ENCODE measurements around the gene RYR2.

The RYR2 gene

GRCh38 chr1:237103021-237103420 is 61.0 kb downstream of the RYR2 start:
- Histone ChIP-seq H4K20me1 (ENCODE audit: insufficient read depth, low read length) (no peaks in the 10 kb centered on the region), H3K9me3 (ENCODE audit: insufficient read depth, low read length) (no peaks in the 10 kb centered on the region), H3K4me3 (ENCODE audit: low read length) (no peak overlapping the region), H3K4me1 (ENCODE audit: low read length) (peaks cover 13% of the 10 kb centered on the region), H3K36me3 (replicated peaks; ENCODE audit: low read depth, low read length) (no peaks in the 10 kb centered on the region), H3K79me2 (ENCODE audit: low read length) (no peaks in the 10 kb centered on the region), H2AFZ (ENCODE audit: low read depth, low read length) (no peak overlapping the region), H3K4me2 (ENCODE audit: low read length) (no peak overlapping the region), H3K27ac (ENCODE audit: low read length) (no peak overlapping the region), H3K9ac (ENCODE audit: low read length) (no peak overlapping the region), H3K27me3 (ENCODE audit: low read depth, low read length) (peaks cover 4% of the 10 kb centered on the region; the same call in 1 of the 2 replicates)
- TF ChIP-seq EZH2phosphoT487 (IDR thresholded peaks at IDR 0.05; ENCODE audit: low read depth) (no peak), CTCF (IDR thresholded peaks at IDR 0.05; ENCODE audit: low read depth, low read length) (no peak)

GRCh38 chr1:237104096-237104495 is 62.1 kb downstream of the RYR2 start:
- no peaks in the 10 kb centered on the region for H3K36me3 ChIP-seq (replicated peaks; ENCODE audit: low read depth, low read length)
- no peaks in the 10 kb centered on the region for H3K9me3 ChIP-seq (ENCODE audit: insufficient read depth, low read length)

GRCh38 chr1:237105826-237106225 is 63.8 kb downstream of the RYR2 start:
- no peak for TF ChIP-seq EZH2phosphoT487 (IDR thresholded peaks at IDR 0.05; ENCODE audit: low read depth)
- no peak for TF ChIP-seq CTCF (IDR thresholded peaks at IDR 0.05; ENCODE audit: low read depth, low read length)
- Histone ChIP-seq H3K9ac (ENCODE audit: low read length) (no peak overlapping the region), H2AFZ (ENCODE audit: low read depth, low read length) (no peak overlapping the region), H3K79me2 (ENCODE audit: low read length) (no peaks in the 10 kb centered on the region), H3K27me3 (ENCODE audit: low read depth, low read length) (peaks cover 4% of the 10 kb centered on the region; the same call in 1 of the 2 replicates), H3K4me2 (ENCODE audit: low read length) (no peak overlapping the region), H3K9me3 (ENCODE audit: insufficient read depth, low read length) (no peaks in the 10 kb centered on the region), H4K20me1 (ENCODE audit: insufficient read depth, low read length) (no peaks in the 10 kb centered on the region), H3K36me3 (replicated peaks; ENCODE audit: low read depth, low read length) (no peaks in the 10 kb centered on the region), H3K4me3 (ENCODE audit: low read length) (no peak overlapping the region), H3K27ac (ENCODE audit: low read length) (no peak overlapping the region), H3K4me1 (ENCODE audit: low read length) (peaks cover under 1% of the 10 kb centered on the region; the same call in 1 of the 2 replicates)

More at GRCh38 chr1:237104096-237104495, 62.1 kb downstream of the RYR2 start:
- no peak overlapping the region for H3K4me3 ChIP-seq (ENCODE audit: low read length)
- H3K4me1 ChIP-seq (ENCODE audit: low read length), result peaks cover 13% of the 10 kb centered on the region
- H3K79me2 ChIP-seq (ENCODE audit: low read length), result no peaks in the 10 kb centered on the region
- H3K9ac ChIP-seq (ENCODE audit: low read length), result no peak overlapping the region
- no peak overlapping the region for H3K4me2 ChIP-seq (ENCODE audit: low read length)
- no peak overlapping the region for H3K27ac ChIP-seq (ENCODE audit: low read length)
- peaks cover 4% of the 10 kb centered on the region; the same call in 1 of the 2 replicates for H3K27me3 ChIP-seq (ENCODE audit: low read depth, low read length)
- no peak overlapping the region for H2AFZ ChIP-seq (ENCODE audit: low read depth, low read length)
- no peak for TF ChIP-seq EZH2phosphoT487 (IDR thresholded peaks at IDR 0.05; ENCODE audit: low read depth)
- no peak for TF ChIP-seq CTCF (IDR thresholded peaks at IDR 0.05; ENCODE audit: low read depth, low read length)
- no peaks in the 10 kb centered on the region for H4K20me1 ChIP-seq (ENCODE audit: insufficient read depth, low read length)

- Histone ChIP-seq H3K79me2 (ENCODE audit: low read length) (no peaks in the 10 kb centered on the region), H4K20me1 (ENCODE audit: insufficient read depth, low read length) (no peaks in the 10 kb centered on the region), H2AFZ (ENCODE audit: low read depth, low read length) (no peak overlapping the region), H3K9ac (ENCODE audit: low read length) (no peak overlapping the region), H3K27me3 (ENCODE audit: low read depth, low read length) (peaks cover 5% of the 10 kb centered on the region), H3K9me3 (ENCODE audit: insufficient read depth, low read length) (no peaks in the 10 kb centered on the region), H3K27ac (ENCODE audit: low read length) (no peak overlapping the region), H3K36me3 (replicated peaks; ENCODE audit: low read depth, low read length) (no peaks in the 10 kb centered on the region), H3K4me3 (ENCODE audit: low read length) (no peak overlapping the region), H3K4me2 (ENCODE audit: low read length) (no peak overlapping the region), H3K4me1 (ENCODE audit: low read length) (no peaks in the 10 kb centered on the region)
- TF ChIP-seq EZH2phosphoT487 (IDR thresholded peaks at IDR 0.05; ENCODE audit: low read depth), result no peak
- TF ChIP-seq CTCF (IDR thresholded peaks at IDR 0.05; ENCODE audit: low read depth, low read length), result no peak
Measured at GRCh38 chr1:237108297-237109040, 66.5 kb downstream of the RYR2 start.

Measured in OCI-LY3 (cell line).